Measurements from ENCODE around the gene NRCAM. TPM values are rescaled to one million over a fixed set of nuclear protein-coding genes. Genes with fewer than 3 reads are reported as not detected.
"Not testable (repeated sequence)": the region's sequence is repeated elsewhere in the genome, so short reads cannot be mapped to it uniquely, and the experiment has no call there.

Gene NRCAM
- total and polyA plus RNA-seq, 7 donors: 1.3 to 3.9 (median 1.8) TPM; not detected in 2

GRCh38 chr7:108340856-108341411 is 115.3 kb downstream of the NRCAM start:
- intact Hi-C loops (cut with DNase I): no loop called here
- Histone ChIP-seq H3K36me3 (no peaks in the 10 kb centered on the region), H3K27me3 (no peaks in the 10 kb centered on the region), H3K9me3 (no peaks in the 10 kb centered on the region), H3K4me1 (no peaks in the 10 kb centered on the region), H3K4me3 (no peak overlapping the region), H3K27ac (no peak overlapping the region)
- TF ChIP-seq EP300 (IDR thresholded peaks at IDR 0.05): no peak
- TF ChIP-seq POLR2AphosphoS5 (IDR thresholded peaks at IDR 0.05): no peak
- TF ChIP-seq CTCF (IDR thresholded peaks at IDR 0.05): no peak
- no peak for TF ChIP-seq POLR2A (IDR thresholded peaks at IDR 0.05)
- WGBS, 2 donors: 48 to 78% methylated on average over 9 of the region's 9 CpGs
- DNase-seq: no peak

- H3K36me3 ChIP-seq; H3K4me3 ChIP-seq; DNase-seq; H3K4me1 ChIP-seq; intact Hi-C loops (cut with DNase I); H3K9me3 ChIP-seq; H3K27me3 ChIP-seq; H3K27ac ChIP-seq: not testable (repeated sequence)
- WGBS, 2 donors: 54 to 68% methylated on average over 6 of the region's 6 CpGs
These were observed 115.8 kb downstream of the NRCAM start for GRCh38 chr7:108340406-108340805.

GRCh38 chr7:108335269-108335918 is 120.8 kb downstream of the NRCAM start:
- Histone ChIP-seq H3K36me3 (no peaks in the 10 kb centered on the region), H3K4me3 (no peak overlapping the region), H3K27ac (no peak overlapping the region), H3K4me1 (no peaks in the 10 kb centered on the region), H3K27me3 (no peaks in the 10 kb centered on the region), H3K9me3 (no peaks in the 10 kb centered on the region)
- TF ChIP-seq EP300 (IDR thresholded peaks at IDR 0.05) (no peak), POLR2A (IDR thresholded peaks at IDR 0.05) (no peak), CTCF (IDR thresholded peaks at IDR 0.05) (no peak), POLR2AphosphoS5 (IDR thresholded peaks at IDR 0.05) (no peak)
- 38 to 40% methylated on average over 1 of the region's 1 CpG for WGBS, 2 donors
- intact Hi-C loops (cut with DNase I): no loop called here
- no peak for DNase-seq

- 37 to 61% methylated on average over 3 of the region's 3 CpGs for WGBS, 2 donors
- Histone ChIP-seq H3K27ac (no peak overlapping the region), H3K27me3 (no peaks in the 10 kb centered on the region), H3K36me3 (no peaks in the 10 kb centered on the region), H3K9me3 (no peaks in the 10 kb centered on the region), H3K4me3 (no peak overlapping the region), H3K4me1 (no peaks in the 10 kb centered on the region)
- TF ChIP-seq EP300 (IDR thresholded peaks at IDR 0.05) (no peak), POLR2AphosphoS5 (IDR thresholded peaks at IDR 0.05) (no peak), POLR2A (IDR thresholded peaks at IDR 0.05) (no peak), CTCF (IDR thresholded peaks at IDR 0.05) (no peak)
- no peak for DNase-seq
- intact Hi-C loops (cut with DNase I): no loop called here
These were observed 123.3 kb downstream of the NRCAM start for GRCh38 chr7:108332937-108333336.

GRCh38 chr7:108331971-108332370 is 124.3 kb downstream of the NRCAM start:
- Histone ChIP-seq H3K27ac (no peak overlapping the region), H3K4me1 (no peaks in the 10 kb centered on the region), H3K9me3 (no peaks in the 10 kb centered on the region), H3K27me3 (no peaks in the 10 kb centered on the region), H3K36me3 (no peaks in the 10 kb centered on the region), H3K4me3 (no peak overlapping the region)
- no peak for DNase-seq
- 63 to 68% methylated on average over 1 of the region's 1 CpG for WGBS, 2 donors
- intact Hi-C loops (cut with DNase I): no loop called here
- TF ChIP-seq CTCF (IDR thresholded peaks at IDR 0.05) (no peak), POLR2AphosphoS5 (IDR thresholded peaks at IDR 0.05) (no peak), EP300 (IDR thresholded peaks at IDR 0.05) (no peak), POLR2A (IDR thresholded peaks at IDR 0.05) (no peak)

Data from sigmoid colon (tissue), 7 donors.